Fibroblast of mammary gland (primary cell): ENCODE data around the gene G3BP2.

Source experiments
- DNase-seq: peaks from one replicate; pipeline ENCODE4 v3.0.0-alpha.2; 2010; ENCODE audit warnings: low read depth
- H3K4me3 ChIP-seq: 2 replicates; pipeline ENCODE4 v1.5.1; 2011; ENCODE audit warnings: low read depth, mild to moderate bottlenecking, low read length, moderate library complexity; ENCODE audit not compliant: control insufficient read depth
- TF ChIP-seq, protein P1 (sequence below): conservative IDR thresholded peaks from 2 replicates; pipeline ENCODE4 v1.5.1; 2011; ENCODE audit warnings: low read depth, low read length, inconsistent platforms; ENCODE audit not compliant: control insufficient read depth, insufficient read depth

G3BP2 gene

DNA sequence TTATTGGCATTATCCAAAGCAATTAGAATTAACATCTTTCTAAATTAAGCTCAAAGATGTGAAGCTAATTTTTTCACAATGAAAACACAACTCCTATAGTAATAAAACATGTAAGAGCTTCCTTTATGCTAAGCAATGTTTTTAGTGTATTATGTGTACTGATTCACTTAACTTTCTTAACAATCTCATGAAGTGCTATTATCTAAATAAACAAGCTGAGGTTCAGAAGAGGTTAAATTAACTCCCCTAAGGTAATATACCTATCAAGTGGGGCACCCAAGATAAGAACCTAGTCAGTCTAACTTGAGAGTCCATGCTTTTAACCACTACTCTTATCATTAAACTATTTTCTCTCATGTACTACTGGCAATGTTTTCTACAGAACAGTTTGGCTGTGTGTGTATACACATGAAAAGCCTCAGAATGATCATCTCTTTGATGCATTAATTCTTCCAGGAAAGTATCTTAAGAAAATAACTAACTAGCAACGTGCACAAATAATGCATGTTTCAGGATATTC lies 13.6 kb downstream of the G3BP2 start:
- TF ChIP-seq, protein P1, sequence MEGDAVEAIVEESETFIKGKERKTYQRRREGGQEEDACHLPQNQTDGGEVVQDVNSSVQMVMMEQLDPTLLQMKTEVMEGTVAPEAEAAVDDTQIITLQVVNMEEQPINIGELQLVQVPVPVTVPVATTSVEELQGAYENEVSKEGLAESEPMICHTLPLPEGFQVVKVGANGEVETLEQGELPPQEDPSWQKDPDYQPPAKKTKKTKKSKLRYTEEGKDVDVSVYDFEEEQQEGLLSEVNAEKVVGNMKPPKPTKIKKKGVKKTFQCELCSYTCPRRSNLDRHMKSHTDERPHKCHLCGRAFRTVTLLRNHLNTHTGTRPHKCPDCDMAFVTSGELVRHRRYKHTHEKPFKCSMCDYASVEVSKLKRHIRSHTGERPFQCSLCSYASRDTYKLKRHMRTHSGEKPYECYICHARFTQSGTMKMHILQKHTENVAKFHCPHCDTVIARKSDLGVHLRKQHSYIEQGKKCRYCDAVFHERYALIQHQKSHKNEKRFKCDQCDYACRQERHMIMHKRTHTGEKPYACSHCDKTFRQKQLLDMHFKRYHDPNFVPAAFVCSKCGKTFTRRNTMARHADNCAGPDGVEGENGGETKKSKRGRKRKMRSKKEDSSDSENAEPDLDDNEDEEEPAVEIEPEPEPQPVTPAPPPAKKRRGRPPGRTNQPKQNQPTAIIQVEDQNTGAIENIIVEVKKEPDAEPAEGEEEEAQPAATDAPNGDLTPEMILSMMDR: no peak
- no peak for DNase-seq
- H3K4me3 ChIP-seq: no peak overlapping the region

GRCh38 chr4:75658876-75659275 lies 14.3 kb downstream of the G3BP2 start:
- H3K4me3 ChIP-seq: no peak overlapping the region
- TF ChIP-seq, protein P1: no peak
- peak; percentile 41 for DNase-seq

DNA sequence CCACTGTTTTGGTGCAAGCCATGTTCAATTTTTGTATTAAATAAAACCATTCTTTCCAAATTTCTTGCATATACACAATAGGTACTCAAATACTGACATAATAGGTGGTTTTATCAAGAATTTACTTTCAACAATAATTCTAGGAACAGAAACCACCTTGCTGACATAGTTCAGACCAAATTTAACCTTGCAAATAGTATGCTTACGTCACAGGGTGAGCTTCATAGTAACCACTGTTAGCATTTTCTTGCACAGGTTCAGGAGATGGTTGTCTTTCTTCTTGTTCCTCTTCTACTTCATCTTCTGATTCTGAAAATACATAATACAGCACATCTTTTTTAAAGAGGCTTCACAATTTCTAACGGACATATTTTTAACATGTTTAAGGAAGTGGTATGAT lies 17.6 kb downstream of the G3BP2 start:
- DNase-seq: no peak
- TF ChIP-seq, protein P1: no peak
- H3K4me3 ChIP-seq: no peak overlapping the region

- no peak overlapping the region for H3K4me3 ChIP-seq
- no peak for DNase-seq
- TF ChIP-seq, protein P1: no peak
These were observed 18.3 kb downstream of the G3BP2 start for GRCh38 chr4:75654905-75655304.

- no peak overlapping the region for H3K4me3 ChIP-seq
- DNase-seq: peak; percentile 48
- TF ChIP-seq, protein P1: peak; percentile 60
These were observed 19.2 kb downstream of the G3BP2 start for GRCh38 chr4:75653845-75654503.

DNA sequence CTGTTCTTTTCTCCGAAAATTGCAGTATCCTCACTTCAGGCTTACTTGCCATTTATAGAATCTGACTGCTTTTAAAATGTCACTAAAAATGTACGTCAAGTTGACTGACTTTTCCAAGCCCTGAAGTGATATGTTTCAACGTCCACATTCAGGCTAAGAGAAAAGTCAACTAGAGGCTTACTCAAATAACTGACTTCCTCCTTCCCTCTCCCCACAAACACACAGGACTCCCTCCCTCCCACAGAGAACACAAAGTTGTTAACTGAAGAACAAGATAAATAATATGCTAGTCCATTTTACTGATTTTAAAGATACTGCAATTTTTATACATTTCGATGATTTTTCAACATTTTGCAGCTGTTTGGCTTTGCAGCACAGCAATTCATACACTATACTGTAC lies 29.1 kb downstream of the G3BP2 start:
- no peak overlapping the region for H3K4me3 ChIP-seq
- no peak for DNase-seq
- TF ChIP-seq, protein P1: no peak
